OCI-LY3 (cell line): ENCODE results near the gene CHN2.

Experiments used
- H2AFZ ChIP-seq: fragments of 200-600, 300-600 bp; shearing (Covaris generic); 2 replicates; pipeline ENCODE4 v1.6.0; 2014; ENCODE audit warnings: antibody characterized with exemption, low read depth, low read length
- H3K27ac ChIP-seq: fragments of 200-600, 300-600 bp; sonication (generic); 2 replicates; pipeline ENCODE4 v1.5.1; 2014; ENCODE audit warnings: mild to moderate bottlenecking, low read length, moderate library complexity, mixed read lengths
- H3K27me3 ChIP-seq: fragments of 200-600, 300-600 bp; sonication (generic); 2 replicates; pipeline ENCODE4 v1.6.1; 2014; ENCODE audit warnings: low read depth, low read length, mixed read lengths
- H3K36me3 ChIP-seq: fragments of 200-600, 300-600 bp; sonication (generic); replicated peaks from 2 replicates; pipeline ENCODE3; 2014; ENCODE audit warnings: low read depth, low read length, mixed read lengths
- H3K4me1 ChIP-seq: fragments of 300-600, 200-600 bp; sonication (generic); 2 replicates; pipeline ENCODE4 v1.6.1; 2014; ENCODE audit warnings: low read length, mixed read lengths
- H3K4me2 ChIP-seq: fragments of 200-600, 300-600 bp; sonication (generic); 2 replicates; pipeline ENCODE4 v1.6.1; 2014; ENCODE audit warnings: low read length, mixed read lengths
- H3K4me3 ChIP-seq: fragments of 300-600, 200-600 bp; sonication (generic); 2 replicates; pipeline ENCODE4 v1.5.1; 2014; ENCODE audit warnings: antibody characterized with exemption, mild to moderate bottlenecking, low read length, moderate library complexity
- H3K79me2 ChIP-seq: fragments of 300-600, 200-600 bp; shearing (Covaris generic); 2 replicates; pipeline ENCODE4 v1.6.1; 2014; ENCODE audit warnings: mild to moderate bottlenecking, low read length, mixed read lengths
- H3K9ac ChIP-seq: fragments of 300-600, 200-600 bp; shearing (Covaris generic); 2 replicates; pipeline ENCODE4 v1.6.0; 2014; ENCODE audit warnings: mild to moderate bottlenecking, low read length, moderate library complexity
- H3K9me3 ChIP-seq: fragments of 200-600, 300-600 bp; shearing (Covaris generic); 2 replicates; pipeline ENCODE4 v1.6.1; 2014; ENCODE audit warnings: low read length, mixed read lengths; ENCODE audit not compliant: insufficient read depth
- H4K20me1 ChIP-seq: fragments of 200-600, 300-600 bp; sonication (generic); 2 replicates; pipeline ENCODE4 v1.6.1; 2016; ENCODE audit warnings: low read length, mixed read lengths; ENCODE audit not compliant: insufficient read depth
- CTCF ChIP-seq: fragments of 200-600, 300-600 bp; sonication (generic); IDR thresholded peaks from 2 replicates; pipeline ENCODE4 v1.5.1; 2014; ENCODE audit warnings: antibody characterized with exemption, low read length, low read depth
- EZH2phosphoT487 ChIP-seq: fragments of 200-600 bp; shearing (Covaris generic); IDR thresholded peaks from 2 replicates; pipeline ENCODE4 v1.6.1; 2018; ENCODE audit warnings: antibody characterized with exemption, mixed run types, low read depth

CHN2 gene

GRCh38 chr7:29146888-29147609, 47.5 kb upstream of the CHN2 start:
- Histone ChIP-seq H3K4me3 (peak overlapping the region; percentile 84), H3K27me3 (peaks cover 14% of the 10 kb centered on the region), H3K9me3 (no peaks in the 10 kb centered on the region), H3K36me3 (no peaks in the 10 kb centered on the region), H3K4me2 (peak overlapping the region; percentile 99), H3K9ac (peak overlapping the region; percentile 69), H3K4me1 (peaks cover 21% of the 10 kb centered on the region), H3K79me2 (no peaks in the 10 kb centered on the region), H2AFZ (peak overlapping the region; percentile 64), H4K20me1 (no peaks in the 10 kb centered on the region), H3K27ac (no peak overlapping the region)
- TF ChIP-seq CTCF = no peak
- TF ChIP-seq EZH2phosphoT487 = no peak

GRCh38 chr7:29147821-29148220, 46.8 kb upstream of the CHN2 start:
- Histone ChIP-seq H3K27ac (no peak overlapping the region), H4K20me1 (no peaks in the 10 kb centered on the region), H3K9ac (no peak overlapping the region), H3K9me3 (no peaks in the 10 kb centered on the region), H3K36me3 (no peaks in the 10 kb centered on the region), H2AFZ (no peak overlapping the region), H3K79me2 (no peaks in the 10 kb centered on the region), H3K27me3 (peaks cover 14% of the 10 kb centered on the region), H3K4me1 (peaks cover 20% of the 10 kb centered on the region), H3K4me2 (no peak overlapping the region), H3K4me3 (no peak overlapping the region)
- TF ChIP-seq CTCF = no peak
- no peak for TF ChIP-seq EZH2phosphoT487

DNA sequence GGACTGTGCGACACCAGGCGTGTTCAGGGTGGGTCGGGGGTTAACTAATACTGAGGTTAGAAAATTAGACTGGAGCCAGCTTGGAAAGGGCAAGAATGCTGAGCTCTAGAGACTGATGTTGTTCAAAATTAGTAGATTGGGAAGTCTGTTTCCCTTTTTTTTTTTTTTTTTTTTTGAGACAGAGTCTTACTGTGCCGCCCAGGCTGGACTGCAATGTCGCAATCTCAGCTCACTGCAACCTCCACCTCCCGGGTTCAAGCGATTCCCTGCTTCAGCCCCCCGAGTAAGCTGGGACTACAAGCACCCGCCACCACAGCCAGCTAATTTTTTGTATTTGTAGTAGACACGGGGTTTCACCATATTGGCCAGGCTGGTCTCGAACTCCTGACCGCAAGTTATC, 45.5 kb upstream of the CHN2 start:
- H3K9me3 ChIP-seq = no peaks in the 10 kb centered on the region
- no peak overlapping the region for H2AFZ ChIP-seq
- no peak overlapping the region for H3K9ac ChIP-seq
- TF ChIP-seq CTCF = no peak
- no peak for TF ChIP-seq EZH2phosphoT487
- peaks cover 9% of the 10 kb centered on the region for H3K27me3 ChIP-seq
- H3K4me1 ChIP-seq = peaks cover 18% of the 10 kb centered on the region
- no peaks in the 10 kb centered on the region for H3K79me2 ChIP-seq
- H4K20me1 ChIP-seq = no peaks in the 10 kb centered on the region
- H3K27ac ChIP-seq = no peak overlapping the region
- H3K36me3 ChIP-seq = no peaks in the 10 kb centered on the region
- no peak overlapping the region for H3K4me3 ChIP-seq
- no peak overlapping the region for H3K4me2 ChIP-seq

GRCh38 chr7:29150856-29151255, 43.7 kb upstream of the CHN2 start:
- H4K20me1 ChIP-seq = no peaks in the 10 kb centered on the region
- no peaks in the 10 kb centered on the region for H3K27me3 ChIP-seq
- no peak overlapping the region for H3K4me2 ChIP-seq
- H3K79me2 ChIP-seq = no peaks in the 10 kb centered on the region
- no peaks in the 10 kb centered on the region for H3K36me3 ChIP-seq
- no peak overlapping the region for H3K4me3 ChIP-seq
- H3K9ac ChIP-seq = no peak overlapping the region
- no peak overlapping the region for H2AFZ ChIP-seq
- H3K27ac ChIP-seq = no peak overlapping the region
- H3K9me3 ChIP-seq = no peaks in the 10 kb centered on the region
- TF ChIP-seq CTCF (no peak), EZH2phosphoT487 (no peak)
- H3K4me1 ChIP-seq = peaks cover 13% of the 10 kb centered on the region
